ENCODE results near the gene TRIO.

The TRIO gene

DNA sequence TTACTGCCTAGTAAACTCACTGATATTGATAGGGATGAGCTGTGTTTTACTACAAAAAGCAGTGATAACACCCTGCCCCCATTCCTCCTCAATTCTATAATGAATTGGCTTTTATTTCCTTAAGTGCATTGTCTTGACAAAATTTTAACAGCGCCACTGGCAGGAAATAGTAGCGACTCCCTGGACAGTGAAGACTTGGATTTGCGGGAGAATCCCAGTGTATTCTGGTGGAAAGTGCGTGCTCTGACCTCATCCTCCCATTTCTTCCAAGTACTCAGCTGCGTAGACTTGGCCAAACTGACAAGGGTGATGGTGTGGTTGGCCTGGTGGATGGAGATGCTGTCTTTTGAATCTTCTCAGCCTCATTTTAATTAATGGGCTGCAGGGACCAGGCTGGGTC is 5.3 kb downstream of the TRIO start:
- DNase-seq = no peak

DNA sequence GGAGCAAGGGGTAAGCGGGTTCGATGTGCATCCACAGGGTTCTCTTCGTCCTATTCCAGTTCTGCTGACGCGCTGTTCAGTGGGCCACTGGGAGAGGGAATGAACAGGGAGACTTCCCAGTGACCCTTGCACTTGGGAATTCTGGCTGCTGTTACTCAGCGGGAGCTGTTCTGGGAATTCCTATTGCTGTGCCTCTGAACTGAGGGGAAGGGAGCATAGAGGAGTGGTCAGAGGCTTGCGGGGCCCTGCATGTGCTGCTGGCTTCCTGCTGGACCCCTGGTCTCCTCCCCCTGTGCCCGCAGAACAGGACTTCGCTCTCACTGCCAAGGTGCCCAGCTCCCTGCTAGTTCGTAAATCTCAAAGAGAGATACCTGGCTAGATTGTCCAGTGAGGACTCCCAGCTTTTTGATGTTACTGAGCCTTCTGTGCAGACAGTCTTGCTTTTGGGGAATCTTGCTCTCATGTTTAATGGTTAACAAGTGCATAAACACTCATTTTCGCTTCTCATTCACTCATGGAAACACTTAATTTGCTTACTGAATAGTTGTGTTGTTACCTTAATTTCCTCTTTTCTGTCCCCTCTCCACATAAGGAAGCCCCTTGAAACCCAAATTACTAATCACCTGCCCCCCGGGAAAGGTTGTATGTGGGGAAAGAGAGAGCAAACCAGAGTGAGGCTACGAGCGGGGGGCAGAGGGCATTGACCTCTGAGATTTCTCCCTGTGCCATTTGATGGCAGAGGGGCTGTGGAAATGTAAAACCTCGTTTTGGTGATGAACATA is 5.9 kb downstream of the TRIO start:
- no peak for DNase-seq

GRCh38 chr5:14149672-14150274 is 6.6 kb downstream of the TRIO start:
- DNase-seq = no peak

DNA sequence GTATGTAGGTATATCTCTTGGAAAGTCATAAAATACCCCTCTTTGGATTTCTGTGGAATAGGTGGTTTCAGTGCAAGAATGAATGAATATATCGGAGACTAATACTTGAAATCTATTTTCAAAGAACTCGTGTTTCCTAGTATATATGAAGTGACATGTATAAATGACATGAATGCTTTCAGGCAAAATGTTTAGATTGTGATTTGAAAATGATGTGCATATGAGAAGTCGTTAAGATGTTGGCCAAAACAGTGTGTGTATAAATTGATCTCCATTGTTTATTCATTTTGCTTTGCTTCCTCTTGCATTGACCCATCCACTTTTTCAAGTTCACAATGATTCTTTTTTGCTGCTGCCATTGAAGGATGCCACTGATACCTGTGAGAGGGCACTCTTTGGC is 8.3 kb downstream of the TRIO start:
- DNase-seq = no peak

DNA sequence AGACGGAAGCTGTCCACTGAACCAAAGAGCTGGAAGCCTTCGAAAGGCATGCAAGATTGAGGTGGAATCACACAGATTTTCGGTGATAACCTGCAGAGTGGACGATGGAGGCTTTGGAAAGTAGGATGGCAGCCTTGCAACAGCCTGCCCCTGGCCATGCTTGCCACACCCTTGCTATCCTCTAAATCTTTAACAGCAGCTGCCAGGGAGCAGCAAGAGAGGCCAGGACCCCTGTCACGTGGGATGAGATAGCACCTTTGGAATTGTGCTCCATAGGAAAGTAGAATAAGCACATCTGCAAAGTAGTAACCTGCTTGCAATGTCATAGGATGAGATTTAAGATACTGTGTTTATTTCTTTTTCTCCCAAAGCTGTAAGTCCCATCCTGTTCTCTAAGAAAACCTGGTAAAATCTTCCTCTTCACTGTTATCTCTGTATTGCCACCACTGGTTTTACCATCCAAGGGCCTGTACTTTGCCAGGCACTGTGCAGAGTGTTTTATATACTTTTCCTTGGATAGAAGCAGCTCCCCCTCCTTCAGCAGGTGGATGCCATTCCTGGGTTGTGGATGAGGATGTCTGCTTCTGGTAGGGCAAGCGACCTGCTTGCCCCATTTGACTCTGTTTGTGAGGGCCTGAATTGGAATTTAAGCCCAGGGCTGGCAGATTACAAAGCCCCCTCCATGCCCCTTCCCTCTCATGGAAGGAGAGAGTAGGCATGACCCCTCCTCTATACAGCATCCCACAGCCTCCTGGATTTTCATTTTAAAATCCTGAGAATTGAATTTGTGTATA is 10.1 kb downstream of the TRIO start:
- no peak for DNase-seq

GRCh38 chr5:14153932-14154731 is 11.0 kb downstream of the TRIO start:
- DNase-seq = peak in 1 of 2 donors; percentile 38

- peak; percentile 34 for DNase-seq
Measured at GRCh38 chr5:14155075-14155474, 11.9 kb downstream of the TRIO start.

- no peak for DNase-seq
Measured at GRCh38 chr5:14155739-14156138, 12.6 kb downstream of the TRIO start.

DNA sequence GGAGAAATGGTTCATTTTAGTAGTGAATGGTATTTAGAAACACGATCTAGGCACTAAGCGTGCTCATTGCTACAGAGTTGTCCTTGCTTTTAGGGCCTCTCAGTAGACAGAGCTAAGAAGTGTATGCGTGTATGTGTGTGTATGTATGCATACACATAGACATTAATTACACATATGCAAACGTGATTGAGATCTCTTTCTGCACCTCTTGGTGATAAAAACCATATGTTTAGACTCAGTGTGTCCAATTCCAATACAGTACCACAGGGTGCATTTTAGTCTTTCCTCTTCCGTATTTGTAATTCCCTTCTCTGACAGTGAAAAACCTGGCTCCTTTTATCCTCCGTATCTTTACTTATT is 13.1 kb downstream of the TRIO start:
- no peak for DNase-seq

DNA sequence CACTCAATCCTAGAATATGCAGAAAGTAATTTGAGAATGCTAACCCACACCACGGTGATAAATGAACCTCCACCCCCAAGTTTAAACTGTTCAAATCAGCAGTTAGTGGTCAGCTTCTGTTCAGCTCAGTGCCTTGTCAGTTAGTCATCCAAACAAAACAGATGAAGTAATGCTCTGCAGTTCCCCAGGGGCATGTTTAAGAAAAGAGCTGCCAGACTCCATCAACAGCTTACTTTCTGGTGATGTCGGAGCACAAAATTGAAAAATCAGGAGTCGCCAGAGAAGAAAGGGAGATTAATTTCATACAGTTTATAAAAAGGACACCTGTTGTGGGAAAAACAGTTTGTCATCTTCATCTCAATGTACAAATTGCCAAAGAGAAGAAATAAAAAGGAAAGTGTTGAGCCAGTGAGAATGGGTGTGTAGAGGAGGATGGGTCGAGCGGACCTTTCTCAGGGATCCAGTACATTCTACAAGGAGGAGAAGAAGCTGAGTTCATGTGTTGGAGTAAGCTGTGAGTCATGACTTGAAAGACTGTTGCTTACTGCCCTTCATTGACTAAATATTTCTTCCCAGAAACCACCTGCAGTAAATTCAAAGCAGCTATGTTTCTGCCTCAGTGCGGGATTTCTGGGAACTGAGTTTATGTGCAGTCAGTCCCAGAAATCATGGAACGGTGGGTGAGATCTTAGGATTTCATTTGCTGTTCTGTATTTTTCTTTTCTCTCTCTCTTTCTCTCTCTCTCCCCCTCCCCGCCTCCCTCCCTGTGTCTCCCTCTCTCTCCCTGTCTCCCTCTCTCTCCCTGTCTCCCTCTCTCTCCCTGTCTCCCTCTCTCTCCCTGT is 13.7 kb downstream of the TRIO start:
- peak; percentile 53 to 63 for DNase-seq

DNA sequence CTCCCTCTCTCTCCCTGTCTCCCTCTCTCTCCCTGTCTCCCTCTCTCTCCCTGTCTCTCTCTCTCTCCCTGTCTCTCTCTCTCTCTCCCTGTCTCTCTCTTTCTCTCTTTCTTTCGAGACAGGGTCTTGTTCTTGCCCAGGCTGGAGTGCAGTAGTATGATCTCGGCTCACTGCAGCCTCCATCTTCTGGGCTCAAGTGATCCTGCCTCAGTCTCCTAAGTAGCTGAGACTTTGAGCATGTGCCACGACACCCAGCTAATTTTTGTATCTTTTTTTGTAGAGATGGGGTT is 14.3 kb downstream of the TRIO start:
- no peak for DNase-seq

DNA sequence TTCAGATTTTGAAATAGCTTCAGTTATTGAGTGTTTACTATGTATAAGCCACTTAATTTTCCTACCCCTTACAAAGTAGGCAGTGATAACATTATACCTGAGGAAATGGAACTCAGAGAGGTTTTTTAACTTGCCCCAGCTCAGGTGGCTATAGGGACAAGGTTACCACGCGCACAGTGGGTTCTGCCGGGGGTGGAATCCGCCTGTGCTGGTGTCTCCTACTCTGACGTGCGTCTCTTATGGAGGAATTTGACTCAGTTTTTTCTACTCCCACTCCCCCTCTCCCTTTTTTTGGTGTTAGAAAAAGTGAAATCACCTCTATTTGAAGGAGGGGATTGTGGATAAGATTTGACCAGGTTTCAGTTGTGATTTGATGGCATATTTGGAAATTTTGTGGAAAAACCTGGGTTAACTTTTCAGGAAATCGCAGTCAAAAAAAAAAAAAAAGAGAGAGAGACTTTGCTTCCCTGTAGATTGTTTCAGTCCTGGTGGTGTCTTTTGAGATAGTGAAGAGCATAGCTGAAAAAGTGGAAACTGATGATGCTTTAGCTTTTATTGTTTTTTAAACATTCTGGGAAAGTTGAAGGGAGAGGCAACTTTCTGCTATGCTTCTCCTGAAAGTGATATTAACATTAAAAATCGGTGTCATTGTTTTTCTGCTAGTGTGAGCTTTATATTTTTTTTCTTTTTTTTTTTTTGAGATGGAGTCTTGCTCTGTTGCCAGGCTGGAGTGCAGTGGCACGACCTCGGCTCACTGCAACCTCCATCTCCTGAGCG is 15.9 kb downstream of the TRIO start:
- DNase-seq = no peak

GRCh38 chr5:14161825-14162556 is 18.8 kb downstream of the TRIO start:
- DNase-seq = no peak

DNA sequence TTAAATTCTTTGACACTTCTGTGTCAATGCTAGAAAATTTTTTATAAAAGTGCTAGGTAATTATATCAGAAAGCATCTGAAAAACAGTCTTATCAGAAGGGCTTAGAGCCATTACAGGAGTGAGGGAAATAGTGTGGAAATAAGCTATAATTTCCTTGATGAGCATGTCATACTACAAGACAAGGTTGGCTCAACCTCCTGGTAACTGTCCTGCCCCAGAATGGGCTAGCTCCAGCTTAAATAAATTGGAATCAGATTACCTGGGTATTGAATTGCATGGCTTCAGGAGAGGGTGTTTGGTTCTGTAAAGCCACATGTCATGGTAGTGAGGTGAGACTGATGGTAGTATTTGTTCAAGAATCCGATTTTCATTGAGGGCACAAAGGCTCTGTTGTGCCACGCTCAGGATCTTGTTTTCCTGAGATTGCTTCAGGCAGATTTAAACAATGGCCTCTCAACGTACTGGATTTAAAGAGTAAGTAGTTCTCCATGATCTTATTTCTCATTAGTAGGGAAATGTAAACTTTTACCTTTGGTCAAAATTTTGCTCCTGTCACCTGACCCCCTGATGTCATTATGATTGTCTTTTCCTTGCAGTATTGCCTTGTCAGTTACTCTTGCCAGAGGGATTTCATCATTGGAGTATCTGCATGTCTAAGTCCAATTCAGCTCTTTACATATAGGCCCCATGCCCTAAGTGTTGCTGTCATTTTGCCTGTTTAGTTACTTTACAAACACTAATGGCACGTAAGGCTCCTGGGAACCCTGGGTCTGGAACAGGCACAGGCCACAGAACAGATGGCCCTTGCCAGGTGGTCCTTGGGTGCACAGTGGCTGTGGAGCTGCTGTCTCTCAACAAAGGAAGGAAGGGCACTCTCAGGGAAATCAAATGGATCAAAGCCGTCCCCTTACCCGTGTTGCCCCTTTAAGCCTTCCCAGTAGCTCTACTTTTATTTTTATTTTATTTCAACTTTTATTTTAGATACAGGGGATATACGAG is 21.3 kb downstream of the TRIO start:
- no peak for DNase-seq

GRCh38 chr5:14165375-14166106 is 22.4 kb downstream of the TRIO start:
- peak in 1 of 2 donors; percentile 11 for DNase-seq

GRCh38 chr5:14166437-14166836 is 23.3 kb downstream of the TRIO start:
- peak; percentile 47 to 55 for DNase-seq

DNA sequence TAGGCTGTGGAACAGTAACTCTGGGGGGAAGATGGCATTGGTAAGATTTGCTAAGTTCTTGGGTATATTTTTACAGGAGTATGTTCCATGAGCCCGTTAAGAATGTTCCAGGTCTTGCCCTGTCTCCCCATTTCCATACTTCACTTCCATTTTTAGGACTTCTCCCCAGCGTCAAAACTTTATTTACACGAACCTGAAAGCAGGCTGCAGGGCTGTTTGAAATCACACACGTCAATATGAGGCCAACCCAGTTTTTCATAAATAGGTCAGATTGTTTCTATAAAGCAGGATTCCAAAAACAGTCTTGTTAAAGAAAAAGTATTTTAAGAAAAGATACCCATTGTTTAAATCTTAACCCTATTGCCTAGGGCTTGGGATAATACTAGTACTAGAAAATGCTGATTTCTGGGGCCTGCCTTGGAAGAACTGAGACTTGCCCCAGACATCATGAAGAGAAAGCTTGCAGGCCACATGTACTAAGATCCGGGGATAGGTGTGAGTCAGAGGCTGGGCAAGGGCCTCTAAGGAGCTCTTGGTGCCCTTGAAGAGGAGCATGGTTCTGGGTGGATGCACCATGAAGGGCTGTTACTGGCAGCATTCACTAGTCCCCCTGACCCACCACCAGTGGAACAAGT is 24.2 kb downstream of the TRIO start:
- DNase-seq = no peak
